ENCODE data around the gene PHEX.
A peak's percentile ranks its signal among the peaks of the same experiment; 100 is the strongest.

The PHEX gene

DNA sequence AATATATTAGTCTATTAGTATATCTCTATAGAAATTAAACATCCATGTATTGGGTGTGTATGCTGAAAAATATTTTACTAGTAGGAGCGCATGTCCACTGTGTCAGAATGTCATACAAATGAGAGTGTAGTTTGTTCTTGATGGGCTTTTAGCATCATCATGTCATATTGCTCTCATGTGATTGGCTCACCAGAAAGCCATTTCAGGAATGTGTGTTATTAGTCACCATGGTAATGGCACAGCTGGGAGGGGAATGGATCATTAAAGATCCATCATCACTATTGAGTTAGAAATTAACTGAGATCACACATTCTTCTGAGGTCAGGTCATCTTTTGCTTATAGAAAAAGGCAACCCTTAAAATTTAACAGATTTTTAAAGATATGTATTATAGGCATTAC, 77.3 kb downstream of the PHEX start:
- DNase-seq: no peak

DNA sequence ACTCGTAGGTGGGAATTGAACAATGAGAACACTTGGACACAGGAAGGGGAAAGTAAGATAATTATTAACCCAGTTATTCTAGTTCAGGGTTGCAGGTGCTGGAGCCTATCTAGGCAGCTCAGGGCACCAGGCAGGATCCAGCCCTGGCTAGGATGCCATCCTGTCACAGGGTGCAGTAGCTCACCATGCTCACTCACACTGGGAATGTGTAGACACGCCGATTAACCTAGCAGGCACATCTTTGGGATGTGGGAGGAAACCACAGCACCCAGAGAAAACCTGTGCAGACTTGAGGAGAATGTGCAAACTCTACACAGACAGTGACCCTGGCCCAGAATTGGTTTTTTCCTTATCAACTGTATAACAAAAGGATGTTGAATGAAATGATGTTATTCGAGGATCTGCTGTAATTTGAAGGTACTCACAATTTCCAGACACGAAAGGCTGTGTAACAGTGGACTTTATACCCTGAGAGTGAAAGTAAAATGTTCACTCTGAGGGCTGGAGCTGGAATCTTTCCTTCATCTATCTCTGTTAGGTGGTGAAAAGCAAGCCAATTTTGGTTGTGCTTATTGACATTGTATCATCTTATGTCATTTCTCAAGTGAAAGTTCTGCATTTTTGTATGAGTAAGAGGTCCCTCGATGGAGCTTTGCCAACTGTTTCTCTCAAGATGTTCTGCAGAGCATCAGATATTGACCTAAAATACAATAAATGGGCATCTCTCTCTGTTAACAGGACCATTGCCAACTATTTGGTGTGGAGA, 78.8 kb downstream of the PHEX start:
- no peak for DNase-seq

DNA sequence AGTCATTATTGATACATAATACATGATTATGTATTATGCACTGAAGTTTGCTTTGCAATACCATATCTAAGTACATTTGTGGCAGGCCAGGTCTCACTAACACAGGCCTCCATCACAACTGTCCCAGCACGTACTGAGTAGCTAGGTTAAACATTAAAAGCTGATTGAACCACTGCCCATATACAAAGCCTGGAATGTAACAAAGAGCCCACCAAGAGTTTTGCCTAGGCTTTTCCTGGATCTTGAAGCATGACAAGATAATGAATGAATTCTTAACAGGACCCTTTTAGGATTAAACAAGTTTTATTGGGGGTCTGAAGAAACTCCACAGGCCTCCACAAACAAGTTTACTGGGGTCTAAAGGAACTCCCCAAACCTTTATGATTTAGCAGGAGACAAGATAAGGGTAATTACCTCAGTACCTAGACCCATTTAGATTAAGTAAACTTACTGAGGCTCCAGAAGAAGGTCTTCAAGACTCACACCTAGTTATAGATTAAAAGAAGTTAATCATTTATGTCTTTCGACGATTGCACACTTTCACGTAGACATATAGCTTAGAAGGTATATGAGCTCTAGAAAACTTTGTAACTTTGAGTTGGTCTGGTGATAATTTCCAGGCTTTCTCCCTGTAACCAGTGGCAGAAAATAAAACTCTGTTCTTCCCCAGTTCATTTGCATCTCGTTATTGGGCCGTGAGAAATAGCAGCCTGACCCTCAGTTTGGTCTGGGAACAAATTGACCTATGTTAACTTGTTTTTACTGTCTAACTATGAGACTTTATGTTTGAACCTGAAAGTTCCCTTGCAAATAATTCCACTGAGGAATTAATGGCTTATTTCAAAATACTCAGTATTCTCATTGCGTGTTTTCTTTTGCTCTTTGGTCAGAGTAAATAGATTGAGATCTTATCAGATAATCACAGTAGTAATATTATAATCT, 84.8 kb downstream of the PHEX start:
- DNase-seq: no peak

DNA sequence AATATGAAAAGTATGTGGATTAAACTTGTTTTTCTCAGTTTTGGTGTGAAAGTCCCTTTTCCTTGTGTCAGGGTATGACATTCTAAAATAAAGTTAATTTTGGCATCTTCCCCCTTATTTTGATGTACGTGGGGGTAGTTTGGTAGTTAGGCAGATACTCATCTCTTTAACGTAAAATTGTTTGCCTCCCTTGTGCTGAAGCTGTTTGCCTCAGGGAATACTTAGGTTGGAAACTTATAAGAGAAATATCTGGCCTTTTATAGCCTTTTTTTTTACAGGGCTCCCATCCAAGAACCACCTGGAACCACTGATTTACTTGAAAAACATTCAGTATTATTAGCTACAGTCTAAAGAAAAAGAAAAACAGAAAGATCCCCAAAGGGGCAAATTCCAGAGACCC, 85.5 kb downstream of the PHEX start:
- DNase-seq: no peak

DNA sequence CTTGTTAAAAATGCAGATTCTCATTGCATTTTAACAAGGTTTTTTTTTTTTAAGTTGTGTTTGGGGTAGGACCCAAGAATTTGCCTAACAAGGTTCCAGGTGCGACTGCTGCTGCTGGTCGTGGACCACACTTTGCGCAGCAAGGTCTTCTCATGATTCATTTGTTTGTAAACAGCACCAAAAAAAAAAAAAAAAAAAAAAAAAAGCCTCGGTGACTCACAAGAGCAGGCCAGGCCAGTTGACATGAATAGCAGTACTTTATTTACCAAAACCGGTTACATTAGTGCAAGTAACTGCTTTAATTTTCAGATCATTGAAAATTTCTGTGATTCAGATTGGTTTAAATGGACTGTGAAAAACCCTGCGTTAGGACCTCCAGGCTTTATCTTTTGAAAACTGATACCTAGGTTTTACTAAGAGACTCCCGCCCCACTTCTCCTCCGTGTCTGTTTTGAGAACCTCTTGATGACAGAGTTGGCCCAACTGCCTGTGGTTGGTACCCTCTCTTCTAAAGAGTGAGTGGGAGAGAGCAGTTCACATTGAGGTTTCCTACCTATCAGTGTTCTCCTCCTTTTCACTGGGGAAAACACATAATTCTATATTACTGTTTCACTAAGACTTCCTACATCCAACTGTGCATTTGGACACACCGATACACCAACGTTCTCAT, 86.2 kb downstream of the PHEX start:
- DNase-seq: no peak

DNA sequence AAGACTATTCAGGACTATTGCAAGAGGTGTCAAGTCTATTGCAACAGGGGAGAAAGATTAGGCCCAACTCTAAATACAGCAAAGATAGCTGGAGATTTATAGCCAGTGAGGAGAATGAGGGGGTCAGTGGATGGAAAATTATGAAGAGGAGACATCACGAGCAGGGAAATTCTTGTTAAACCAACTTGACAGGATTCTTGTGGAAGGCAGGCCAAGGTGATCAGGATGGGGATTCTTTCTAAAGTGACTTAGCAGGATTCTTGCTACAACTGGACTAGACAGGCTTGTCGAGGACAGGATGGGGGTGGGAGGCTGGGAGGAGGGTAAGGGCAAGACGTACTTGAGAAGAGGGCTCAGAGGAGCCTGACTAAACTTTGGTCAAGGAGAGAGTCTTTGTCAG, 89.0 kb downstream of the PHEX start:
- DNase-seq: no peak

DNA sequence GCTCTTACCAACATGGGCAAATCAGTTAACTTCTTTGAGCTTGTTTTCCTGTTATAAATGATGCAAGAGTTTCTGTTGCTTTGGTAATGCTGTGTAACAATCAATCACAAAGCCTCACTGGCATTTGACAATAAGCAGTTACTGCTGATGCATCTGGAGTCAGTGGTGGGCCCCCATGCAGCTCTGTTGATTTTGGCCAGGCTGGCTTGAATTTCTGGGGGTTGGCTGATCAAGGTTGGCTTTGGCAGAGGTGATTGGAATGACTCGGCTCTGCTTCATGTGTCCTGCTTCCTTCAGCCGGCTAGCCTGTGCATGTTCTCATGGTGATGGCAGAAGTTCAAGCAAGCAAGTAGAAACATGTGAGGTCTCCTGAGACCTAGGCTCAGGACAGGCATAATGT, 90.4 kb downstream of the PHEX start:
- no peak for DNase-seq

DNA sequence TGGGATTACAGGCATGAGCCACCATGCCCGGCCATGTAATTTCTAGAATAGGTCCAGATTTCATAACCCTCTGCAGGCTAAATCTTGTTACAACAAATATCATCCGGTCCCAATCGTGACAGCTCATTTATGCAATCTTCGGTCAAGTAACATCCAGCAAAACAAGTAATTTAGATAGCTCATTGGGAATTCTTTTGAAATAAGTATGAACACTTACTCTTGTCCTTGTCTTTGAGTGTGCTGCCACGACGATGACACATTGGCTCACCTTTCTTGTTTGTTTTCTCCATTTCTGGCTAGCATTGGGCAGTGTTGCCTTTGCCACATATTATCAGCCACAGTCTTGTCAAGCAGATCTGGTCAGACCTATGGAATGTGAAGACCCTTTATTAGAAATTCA, 92.0 kb downstream of the PHEX start:
- no peak for DNase-seq

DNA sequence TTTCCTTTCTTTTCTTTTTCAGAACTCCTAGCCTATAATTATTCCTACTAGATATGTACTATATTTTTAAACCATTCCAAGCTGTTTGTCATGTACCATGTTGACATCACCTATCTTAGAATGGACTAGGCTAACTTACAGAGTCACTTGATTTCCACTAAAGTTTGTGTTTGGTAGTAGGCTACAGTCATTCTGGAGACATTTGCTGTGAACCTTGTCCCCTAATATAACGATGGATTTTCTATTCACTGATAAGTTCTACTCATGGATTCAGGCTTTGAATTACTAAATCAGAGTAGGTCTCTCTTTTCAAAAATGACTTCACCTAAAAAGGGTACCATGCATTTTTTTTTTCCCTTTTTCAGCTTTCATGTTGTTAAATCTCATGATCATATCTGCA, 93.4 kb downstream of the PHEX start:
- DNase-seq: no peak

DNA sequence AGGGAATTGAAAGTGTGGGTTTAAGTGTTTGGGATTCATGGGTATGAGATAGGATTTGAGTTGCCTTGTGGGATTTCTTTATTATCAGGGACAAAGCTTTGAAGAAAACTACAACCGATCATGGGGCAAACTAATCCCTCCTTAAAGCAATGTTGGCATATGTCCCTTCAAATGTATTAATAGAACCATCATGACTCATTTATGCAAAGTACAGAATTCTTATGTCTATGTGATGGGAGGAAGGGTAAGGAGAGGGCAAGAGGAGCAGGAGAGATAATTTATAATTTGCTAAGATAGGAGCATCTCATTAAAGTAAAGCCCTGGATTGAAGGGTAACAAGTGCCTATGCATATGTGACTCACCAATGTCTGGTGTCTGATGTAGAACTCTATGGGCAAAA, 94.2 kb downstream of the PHEX start:
- DNase-seq: no peak

DNA sequence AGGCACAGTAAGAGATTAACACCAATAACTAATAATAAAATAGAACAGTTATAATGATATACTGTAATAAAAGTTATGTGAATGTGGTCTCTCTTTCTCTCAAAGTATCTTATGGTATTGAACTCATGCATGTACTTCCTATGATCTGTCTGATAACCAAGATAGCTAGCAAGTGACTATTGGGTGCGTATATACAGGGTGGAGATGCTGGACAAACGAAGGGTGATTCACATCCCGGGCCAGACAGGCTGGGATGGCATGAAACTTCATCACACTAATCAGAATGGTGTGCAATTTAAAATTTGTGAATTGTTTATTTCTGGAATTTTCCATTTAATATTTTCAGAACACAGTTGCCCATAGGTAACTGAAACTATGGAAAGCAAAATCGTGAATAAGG, 96.8 kb downstream of the PHEX start:
- DNase-seq: no peak

DNA sequence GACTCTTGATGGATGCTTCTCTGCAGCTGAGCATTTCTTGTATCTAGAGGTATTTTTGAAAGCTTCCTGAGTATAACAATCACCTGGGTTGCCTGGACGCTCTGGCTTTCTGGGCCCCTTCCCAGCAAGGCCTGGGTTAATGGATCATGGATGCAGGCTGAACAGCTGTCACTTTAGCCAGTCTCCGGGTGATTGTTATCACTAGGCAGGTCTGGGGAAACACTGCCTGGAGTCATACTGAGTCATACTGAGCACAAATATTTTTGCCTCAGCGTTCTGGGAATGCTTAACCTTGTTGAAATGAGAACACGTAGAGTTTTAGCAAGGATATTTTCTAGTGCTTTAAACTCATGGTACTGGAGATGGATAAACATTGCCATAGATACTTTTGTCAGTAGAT, 102.6 kb downstream of the PHEX start:
- DNase-seq: peak; percentile 31

DNA sequence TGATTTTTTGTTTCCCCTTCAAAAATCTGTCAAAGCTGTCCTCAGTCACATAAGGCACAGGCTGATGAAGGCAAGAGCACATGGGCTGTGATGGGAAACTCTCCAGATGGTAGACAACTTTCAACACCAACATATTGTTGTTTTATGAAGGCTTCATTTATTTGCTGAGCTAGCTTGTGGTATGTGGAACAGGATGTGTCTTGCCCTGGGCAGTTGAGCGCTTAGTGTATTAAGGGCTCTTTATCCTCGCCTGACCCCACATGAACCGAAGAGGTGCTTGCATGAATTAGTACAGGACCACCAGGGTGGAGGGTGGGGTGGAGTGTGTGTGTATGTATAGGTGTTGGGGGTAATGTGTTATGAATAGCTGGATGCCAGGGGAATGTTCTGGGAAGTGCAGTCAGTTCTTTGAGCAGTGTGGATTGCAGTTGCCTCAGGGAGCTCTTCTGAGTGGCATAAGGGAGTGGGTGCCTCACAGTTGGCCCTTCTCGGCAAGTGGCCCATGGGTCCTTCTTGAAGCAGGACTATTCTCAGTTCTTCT, 103.1 kb downstream of the PHEX start:
- DNase-seq: no peak

DNA sequence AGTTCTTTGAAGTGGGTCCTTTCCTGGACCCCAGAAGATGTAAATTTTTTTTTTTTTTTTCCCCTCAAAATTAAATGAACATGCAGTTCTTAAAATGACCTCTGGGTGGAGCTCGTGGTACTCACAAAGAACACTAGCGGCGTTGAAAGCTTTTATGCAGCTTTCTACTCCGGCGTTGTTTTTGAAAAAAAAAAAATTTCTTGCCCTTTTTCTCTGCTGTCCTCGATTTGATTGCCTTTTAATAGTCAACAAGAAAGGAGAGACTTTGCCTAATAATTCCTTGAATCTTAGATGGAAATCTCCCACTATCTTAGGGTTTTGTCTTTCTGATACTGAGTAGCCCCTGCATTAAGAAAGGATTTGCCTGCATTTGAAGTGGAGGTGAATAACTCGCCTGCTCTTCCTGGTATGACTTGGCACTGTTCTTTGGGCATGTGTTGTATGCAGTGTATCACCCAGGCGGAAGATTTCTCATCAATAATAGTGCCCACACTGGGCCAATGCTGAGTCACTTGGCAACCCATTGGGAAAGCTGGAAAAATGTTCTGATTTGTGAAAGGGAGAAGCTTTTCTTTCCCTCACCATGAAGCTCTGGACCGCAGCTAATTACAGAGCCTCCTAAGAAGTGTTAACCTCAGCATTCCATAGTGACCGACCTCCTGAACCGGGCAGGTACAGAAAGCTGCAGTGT, 104.0 kb downstream of the PHEX start:
- no peak for DNase-seq

DNA sequence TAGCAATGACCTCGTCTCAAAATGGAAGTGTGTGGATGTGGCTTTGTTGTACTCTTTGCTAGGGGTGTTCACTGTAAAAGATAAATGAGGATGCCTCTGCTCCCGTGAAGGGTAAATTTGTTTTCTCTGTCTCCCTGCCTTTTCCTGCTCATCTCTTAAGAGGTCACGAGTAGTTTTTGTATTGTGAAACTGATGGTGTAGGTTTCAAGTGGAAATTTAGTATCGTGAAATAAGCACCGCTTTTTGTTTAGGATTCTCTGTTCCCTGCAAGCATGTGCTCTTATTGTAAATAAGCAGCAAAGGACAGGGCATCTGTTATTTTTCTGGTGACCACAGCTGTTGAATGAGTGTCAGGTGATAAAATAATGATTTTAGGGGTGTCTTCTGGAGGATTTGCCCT, 104.6 kb downstream of the PHEX start:
- DNase-seq: no peak

DNA sequence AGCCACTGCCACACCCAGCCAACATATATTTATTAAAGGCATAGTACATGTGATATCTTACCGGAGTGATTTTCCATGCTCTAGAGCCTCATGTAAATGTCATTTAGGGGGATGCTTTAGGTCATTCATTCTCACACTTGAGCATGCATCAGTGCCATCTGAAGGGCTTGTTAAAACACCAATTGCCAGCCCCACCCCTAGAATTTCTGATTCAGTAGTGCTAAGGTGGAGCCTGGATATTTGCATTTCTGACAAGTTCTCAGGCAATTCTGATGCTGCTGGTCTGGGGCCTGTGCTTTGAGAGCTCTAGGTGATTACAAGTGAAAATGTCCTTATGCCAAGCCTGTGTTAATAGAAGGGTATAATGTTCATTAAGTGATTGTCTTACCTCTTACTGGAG, 107.7 kb downstream of the PHEX start:
- no peak for DNase-seq

DNA sequence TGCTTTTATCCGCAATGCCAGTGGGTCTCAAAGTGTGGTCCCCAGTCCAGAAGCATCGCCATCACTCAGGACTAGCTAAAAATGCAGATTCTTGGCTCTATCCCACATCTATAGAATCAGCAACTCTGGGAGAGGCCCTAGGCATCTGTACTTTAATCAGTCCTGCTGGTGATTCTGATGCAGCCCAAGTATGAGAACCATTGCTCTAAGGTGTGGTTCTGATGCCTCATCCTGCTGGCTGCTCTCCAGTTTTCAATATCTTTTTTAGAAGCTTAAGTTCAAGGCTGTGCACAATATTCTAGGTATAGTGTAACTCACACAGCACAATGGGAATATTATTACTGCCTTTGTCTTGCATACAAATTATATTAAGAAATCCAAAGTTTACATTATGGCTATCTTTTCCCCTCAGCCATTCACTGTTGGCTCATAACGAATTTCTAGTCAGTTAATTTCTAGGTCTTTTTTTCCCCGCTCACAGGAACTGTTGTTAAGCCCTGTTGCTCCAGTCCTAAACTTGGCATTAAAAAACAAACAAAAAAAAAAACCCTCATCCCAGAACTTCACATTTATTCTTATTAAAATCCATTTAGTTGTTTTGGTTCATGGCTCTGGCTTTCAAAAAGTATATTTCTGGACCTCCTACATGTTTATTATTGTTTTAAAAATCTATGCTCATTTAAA, 109.1 kb downstream of the PHEX start:
- DNase-seq: no peak

DNA sequence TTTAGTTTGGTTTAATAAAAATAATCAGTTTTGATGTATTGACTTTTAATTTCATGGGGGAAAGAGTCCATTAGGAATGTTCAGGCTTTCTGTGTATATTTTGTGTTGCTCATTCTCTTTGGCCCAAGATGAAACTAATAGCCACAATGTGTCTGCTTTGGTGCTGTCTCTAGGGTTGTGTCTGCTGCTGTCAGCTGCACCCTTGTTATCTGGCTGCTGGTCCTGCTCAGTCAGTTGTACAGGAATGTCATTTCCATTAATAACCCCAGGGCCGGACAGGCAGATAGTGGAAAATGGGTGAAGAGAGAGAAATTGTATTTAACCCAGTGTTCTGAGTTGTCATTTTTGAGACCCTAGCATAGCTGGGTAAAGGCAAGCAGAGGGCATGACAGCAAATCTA, 115.1 kb downstream of the PHEX start:
- no peak for DNase-seq

DNA sequence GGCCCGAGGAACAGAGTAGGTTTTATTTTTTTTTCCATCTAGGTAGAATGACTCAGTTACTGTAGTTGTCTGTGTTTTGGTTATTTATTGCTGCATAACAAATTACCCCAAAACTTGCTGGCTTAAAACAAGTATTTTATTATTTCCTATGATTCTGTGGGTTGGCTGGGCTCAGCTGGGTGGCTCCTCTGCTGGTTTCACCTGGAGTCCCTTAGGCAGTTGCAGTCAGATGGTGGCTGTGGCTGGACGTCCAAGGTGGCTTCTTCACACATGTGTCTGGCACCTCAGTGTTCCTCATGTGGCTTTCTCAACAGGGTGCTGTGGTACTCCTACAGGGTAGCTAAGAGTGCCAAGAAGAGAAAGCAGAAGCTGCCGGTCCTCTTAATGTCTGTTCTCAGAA, 115.8 kb downstream of the PHEX start:
- DNase-seq: no peak

DNA sequence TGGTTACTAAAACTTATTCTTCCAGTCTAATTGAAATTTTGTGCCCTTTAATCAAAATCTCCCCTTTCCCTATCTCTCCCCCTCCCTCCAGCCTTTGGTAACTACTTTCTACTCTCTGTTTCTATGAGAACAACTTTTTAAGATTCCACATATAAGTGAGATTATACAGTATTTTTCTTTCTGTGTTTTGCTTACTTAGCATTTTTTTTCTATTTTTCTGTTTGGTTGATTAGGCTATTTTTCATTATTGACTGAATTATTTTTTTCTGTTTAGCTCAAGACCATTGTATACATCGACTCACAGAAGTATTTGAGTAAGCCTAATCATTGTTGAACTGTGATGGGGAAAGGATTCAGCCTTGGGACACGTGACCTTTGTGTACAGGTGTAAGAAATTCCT, 116.4 kb downstream of the PHEX start:
- no peak for DNase-seq

DNA sequence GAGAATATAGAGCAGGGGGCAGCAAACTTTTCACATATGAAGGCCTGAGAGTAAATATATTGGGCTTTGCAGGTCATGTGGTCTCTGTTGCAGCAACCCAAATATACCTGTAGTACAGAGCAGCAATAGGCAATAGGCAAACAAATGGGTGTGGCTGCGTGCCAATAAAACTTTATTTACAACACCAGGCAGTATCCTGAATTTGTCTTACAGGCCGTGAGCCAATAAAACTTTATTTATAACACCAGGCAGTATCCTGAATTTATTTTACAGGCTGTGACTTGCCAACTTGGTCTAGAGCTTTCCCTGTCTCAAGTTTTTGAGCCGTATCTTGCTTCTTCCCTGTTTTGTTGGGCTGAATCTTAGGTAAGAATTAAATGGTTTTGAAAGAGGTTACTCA, 118.2 kb downstream of the PHEX start:
- DNase-seq: no peak

DNA sequence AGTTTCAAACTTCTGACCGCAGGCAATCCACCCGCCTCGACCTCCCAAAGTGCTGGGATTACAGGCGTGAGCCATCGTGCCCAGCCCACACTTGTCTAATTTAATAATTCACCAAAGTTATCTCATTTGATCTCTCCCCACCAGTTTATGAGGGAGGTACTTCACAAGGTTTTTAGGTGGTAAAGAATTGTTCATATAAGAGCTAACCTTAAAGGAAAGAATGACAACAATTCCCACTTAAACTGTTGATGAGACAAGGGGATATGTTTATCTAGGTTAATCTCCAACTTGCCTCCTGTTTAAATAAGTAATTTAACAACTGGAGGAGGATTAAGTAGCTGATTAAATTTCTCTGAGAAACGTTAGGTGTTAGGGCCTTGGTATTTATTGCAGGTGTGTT, 123.0 kb downstream of the PHEX start:
- DNase-seq: no peak

Measured in 8988T (cell line).